Measurements from ENCODE around the gene DHX40.

The DHX40 gene

DNA sequence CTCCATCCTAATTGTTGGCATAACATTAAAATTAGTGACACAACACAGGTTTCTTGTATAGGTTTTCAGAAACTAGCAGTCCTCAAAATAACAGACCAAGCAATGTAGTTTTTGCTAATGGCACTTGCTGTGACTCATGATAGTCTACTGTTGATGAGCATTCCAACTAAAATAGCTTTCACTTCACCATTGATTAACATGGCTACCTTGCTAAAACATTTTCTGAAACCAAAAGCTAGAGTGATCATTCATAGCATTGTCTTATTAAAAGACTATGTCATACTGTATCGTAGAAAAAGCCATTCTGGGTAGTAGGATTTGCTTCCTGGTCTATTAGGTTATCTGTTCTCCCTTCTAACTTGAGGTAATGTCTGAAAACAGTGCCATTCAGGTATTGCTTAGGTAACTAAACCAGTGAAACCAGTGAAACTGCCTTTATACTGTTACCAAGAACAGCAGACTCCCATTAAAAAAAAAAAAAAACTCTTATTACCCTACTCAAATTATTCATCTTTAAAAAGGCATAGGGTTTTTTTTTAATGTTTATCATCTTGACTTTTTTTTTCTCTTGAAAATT, 51.8 kb downstream of the DHX40 start:
- TF ChIP-seq, protein P1, sequence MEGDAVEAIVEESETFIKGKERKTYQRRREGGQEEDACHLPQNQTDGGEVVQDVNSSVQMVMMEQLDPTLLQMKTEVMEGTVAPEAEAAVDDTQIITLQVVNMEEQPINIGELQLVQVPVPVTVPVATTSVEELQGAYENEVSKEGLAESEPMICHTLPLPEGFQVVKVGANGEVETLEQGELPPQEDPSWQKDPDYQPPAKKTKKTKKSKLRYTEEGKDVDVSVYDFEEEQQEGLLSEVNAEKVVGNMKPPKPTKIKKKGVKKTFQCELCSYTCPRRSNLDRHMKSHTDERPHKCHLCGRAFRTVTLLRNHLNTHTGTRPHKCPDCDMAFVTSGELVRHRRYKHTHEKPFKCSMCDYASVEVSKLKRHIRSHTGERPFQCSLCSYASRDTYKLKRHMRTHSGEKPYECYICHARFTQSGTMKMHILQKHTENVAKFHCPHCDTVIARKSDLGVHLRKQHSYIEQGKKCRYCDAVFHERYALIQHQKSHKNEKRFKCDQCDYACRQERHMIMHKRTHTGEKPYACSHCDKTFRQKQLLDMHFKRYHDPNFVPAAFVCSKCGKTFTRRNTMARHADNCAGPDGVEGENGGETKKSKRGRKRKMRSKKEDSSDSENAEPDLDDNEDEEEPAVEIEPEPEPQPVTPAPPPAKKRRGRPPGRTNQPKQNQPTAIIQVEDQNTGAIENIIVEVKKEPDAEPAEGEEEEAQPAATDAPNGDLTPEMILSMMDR (IDR thresholded peaks at IDR 0.05) = no peak

DNA sequence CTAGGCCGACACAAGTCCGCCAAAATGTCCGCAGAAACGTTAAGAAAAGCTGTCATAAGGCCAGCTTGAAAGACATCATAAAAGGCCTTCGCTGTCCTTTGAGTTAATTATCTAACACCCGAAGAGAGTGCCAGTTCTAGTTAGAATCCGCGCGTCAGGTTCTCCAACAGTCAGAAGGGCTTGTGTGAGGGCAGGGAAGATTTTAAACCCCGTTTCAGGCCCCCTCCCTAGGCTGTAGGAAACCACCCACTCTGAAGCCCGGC, 53.6 kb downstream of the DHX40 start:
- TF ChIP-seq, protein P1 (IDR thresholded peaks at IDR 0.05) = no peak

DNA sequence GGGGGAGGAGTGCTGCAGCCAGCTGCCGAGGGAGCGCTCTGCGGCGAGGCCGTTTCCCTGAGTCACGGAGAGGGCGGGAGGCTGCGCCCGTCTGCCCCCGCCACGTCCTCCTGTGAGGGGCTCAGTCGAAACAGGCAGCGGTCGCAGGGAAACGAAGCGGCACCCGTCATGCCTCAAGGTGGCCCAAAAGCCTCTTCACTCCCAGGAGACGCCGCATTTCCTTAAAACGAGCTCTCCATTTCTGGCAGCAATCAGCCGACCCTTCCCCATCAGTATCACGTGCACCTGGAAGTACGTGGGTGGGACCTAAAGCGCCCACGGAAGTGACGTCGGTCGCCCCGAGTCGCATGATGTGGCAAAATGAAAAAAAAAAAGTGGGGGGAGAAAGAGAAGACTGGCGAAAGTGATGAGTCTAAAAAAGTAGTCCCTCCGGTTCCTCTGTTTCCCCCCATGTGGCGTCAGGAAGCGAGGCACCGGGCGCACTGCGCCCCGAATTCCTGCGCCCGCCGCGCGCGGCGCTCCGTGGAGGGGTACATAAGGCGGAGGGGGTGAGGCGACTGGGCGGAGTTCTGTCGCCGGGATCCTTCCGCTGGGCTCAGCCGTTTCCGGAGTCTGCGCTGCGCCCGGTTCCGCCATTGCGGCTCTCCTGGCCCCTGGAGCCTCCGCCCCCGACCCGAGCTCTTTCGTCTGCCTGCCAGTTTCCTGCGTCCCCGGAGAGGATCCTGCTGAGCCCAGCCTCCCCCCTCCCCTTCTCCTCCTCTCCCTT, 54.1 kb downstream of the DHX40 start, which contains the start of gene CLTC:
Gene CLTC (plus strand): TSS at position 598 of the 766 bp plus-strand sequence. CDS start 237 bp downstream, outside the sequence.
- TF ChIP-seq, protein P1 (IDR thresholded peaks at IDR 0.05) = no peak

DNA sequence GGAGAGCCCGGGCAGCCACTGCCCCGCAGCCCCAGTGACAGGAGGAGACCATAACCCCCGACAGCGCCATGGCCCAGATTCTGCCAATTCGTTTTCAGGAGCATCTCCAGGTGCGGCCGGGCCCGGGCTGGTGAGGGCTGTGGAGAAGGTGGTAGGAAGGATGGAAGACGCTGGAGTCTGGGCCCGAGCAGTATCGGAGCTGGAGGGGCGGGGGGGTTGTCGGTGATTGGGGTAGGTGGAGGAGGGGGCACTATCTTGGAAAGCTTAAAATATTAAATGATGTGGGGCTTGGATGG, 54.6 kb downstream of the DHX40 start:
- TF ChIP-seq, protein P1 (IDR thresholded peaks at IDR 0.05) = no peak

DNA sequence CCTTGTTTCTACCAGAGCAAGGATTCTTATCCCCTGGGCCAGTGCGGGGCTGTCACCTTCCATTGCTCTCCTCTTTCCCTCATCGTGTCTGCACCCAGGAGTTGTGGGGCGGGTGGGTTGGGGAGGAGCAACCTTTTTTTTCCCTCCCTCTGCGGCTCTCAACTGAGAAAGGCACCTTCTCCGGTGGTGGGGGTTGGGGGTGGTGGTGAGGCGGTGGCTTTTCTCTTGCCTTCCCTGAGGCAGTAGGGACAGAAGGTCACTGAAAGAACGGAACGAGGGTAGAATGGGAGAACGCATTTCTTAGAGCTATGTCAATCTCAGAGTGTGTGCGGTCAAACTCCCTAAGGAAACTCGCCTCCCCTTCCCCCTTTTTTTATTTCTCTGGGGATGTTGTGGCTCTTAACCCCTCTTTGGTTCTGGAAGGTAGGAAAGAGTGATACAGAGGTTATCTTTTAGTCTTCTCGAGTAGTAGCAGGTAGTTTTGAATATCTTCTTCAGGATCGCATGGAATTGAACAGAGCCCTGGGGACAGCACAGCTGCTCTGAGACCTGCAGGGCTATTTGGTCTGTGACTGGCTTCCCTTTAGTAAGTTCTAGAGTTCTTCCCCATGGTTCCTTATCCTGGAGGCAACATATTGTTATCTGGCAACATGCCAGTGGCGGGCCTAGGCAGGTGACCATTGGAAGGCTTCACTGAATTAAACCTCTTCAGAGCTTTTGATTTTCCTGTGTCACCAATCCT, 55.3 kb downstream of the DHX40 start:
- TF ChIP-seq, protein P1 (IDR thresholded peaks at IDR 0.05) = no peak

DNA sequence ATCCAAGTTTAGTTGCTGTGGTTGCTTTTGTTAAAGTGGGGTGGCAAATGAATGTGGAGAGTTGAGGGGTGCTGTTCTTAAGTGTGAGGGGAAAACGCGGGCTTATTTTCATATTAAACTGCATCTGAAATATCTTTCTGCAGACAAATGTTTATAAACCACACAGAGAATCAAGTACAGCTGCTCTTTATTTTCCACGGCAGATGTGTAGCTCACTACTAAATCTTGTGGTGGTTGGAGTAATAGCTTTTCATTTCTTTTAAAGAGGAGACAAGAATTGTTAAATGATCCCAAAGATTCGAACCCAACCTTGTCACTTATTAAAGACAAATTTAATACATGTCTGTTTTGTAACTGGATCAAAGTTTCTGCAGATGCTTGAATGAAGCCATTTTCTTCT, 56.4 kb downstream of the DHX40 start:
- TF ChIP-seq, protein P1 (IDR thresholded peaks at IDR 0.05) = no peak

DNA sequence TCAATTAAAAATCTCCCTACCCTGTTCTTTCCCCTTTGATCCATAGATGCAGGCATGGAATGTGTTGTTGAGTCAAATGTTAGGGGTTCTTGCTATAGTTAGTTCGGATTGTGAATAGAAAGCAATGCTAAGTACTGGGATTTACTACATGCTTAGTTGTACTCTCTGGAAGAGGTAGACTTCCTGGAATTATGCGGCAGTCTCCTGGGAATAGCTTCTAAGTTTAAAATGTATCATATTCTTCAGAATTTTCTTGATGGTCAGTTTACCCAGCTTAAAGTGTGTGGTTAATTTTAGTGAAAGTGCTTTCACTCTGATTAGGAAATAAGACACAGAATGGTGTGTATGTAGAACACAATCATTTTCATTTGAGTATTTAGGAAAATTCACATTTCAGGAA, 57.7 kb downstream of the DHX40 start:
- TF ChIP-seq, protein P1 (IDR thresholded peaks at IDR 0.05) = no peak

Data from LNCAP (cell line).